Medulla oblongata (tissue), 1 donor: Measurements from ENCODE around the gene AMER3.
"Not testable (repeated sequence)": the region's sequence is repeated elsewhere in the genome, so short reads cannot be mapped to it uniquely, and the experiment has no call there.

Experiments used
- DNase-seq: peaks from one replicate; pipeline ENCODE4 v3.0.0-alpha.2; 2015; ENCODE audit errors: extremely low spot score

Gene AMER3, protein sequence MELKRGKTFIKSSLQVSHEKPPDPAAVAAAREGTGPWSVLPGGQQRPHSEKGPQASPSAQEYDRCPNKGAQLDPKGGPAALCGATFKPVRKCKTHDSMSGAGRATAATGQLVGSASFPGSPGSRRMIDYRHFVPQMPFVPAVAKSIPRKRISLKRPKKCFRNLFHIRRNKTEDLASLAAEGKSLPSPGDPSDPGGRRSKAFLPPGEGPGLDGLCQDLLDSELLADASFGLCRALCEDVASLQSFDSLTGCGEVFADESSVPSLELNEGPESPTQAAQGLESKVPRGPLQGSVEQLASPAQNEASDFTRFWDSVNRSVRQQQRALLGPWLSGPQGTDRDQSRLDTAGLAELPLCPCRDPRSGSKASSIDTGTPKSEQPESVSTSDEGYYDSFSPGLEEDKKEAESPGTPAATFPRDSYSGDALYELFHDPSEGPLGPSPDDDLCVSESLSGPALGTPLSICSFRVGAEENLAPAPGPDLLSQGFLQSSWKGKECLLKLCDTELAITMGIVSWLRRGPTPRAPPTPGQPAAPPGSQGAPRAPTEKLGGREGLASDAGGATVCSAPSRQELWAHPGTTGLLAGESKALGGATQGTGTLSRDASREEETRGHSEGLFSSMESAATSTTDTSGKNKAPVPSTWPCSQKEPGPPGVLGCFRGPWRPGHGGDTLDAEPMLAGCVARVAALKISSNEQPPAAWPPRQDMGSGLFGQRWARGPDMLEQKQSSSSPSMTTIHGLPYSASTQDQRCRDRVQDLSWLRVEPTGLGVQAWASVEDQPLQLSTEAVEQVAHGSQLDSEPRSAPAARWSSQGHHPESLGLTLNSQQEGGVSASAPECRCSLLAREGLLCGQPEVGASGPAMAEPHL

DNA sequence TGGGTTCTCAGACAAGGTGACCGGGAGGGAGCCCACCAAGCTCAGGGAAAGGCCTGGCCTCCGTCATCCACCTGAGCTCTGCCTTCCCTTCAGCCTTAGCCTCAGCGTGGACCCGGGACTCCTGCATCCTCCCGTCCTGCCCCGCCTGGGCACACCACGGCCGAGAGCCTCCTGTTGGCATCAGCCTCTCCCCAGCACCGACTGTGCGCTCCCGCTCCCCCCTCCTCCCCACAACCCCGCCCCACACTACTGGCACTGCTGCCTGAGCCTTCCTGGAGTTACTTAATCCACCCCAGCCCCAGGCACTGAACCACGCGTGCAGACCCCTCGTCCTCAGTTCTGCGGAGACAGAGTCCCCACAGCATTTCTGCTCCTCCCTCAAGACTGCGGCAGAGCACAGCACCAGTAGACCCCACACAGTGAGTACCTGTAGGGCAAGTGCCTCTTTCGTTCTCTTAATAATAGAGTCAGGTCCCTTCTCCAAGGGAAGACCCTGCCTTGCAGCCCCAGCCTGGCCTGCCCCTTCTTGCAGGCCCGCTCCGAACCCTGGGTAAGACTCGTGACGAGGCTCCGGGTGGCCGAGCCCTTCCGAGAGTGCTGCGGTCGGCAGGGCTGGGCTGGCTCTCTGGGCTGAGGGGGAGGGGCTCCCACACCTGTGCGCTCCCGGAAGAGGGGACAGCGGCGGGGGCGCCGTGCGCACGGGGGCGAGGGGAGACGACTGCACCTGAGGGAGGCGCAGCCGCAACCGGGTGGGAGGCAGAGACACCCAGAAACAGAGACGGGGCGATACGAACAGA lies at the start of gene AMER3:
Gene AMER3 (plus strand): TSS at position 285 of the 797 bp plus-strand sequence. CDS start 6,533 bp downstream, outside the sequence.
- DNase-seq, result no peak

DNA sequence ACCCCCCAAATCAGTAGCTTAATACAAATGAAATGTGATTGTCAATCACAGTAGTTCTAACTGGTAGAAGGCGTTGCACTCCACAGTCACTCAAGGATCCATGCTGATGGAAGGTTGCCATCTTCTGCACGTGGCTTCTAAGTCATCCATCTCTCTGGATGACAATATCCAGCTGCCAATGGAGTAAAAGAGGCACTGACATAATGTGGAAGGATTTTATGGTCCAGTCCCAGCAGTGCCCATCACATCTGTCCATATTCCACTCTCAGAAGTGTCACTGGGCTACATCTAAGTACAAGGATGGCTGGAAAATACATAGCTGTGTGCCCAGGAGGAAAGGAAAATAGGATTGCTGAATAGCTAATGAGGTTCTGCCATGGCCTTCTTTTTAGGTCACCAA lies 40.5 kb upstream of the AMER3 start:
- not testable (repeated sequence) for DNase-seq

- DNase-seq, result no peak
These were observed 35.3 kb upstream of the AMER3 start for GRCh38 chr2:130720036-130720435.

DNA sequence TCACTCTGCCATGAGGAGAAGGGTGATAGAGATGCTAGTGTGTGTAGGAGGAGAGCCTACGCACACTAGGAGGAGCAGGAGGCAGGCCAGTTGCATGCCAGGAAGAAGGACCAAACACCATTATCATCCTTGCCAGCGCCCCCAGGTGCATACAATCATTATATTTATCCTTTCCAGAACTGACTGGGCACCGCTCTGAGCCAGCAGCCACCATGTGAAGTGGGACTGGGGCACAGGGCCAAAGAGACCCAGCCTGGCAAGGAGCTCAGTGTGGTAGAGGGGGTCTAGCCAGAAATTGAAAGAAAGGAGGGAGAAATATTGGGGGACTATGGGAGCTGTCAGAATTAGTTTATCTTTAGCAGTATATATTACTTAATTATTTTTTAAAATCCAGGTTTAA lies 34.8 kb upstream of the AMER3 start:
- no peak for DNase-seq

DNA sequence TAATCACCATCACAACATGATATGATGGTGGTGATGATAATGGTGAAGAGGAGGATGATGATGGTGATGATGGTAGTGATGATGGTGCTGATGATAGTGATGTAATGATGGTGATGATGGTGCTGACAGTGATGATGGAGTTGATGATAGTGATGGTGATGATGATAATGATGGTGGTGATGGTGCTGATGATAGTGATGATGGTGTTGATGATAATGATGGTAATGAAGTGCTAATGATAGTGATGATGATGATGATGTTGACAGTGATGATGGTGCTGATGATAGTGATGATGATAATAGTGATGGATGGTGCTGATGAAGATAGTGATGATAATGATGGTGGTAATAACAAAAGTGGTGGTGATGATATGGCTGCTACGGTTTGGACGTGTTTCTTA lies 30.9 kb upstream of the AMER3 start:
- DNase-seq, result no peak

DNA sequence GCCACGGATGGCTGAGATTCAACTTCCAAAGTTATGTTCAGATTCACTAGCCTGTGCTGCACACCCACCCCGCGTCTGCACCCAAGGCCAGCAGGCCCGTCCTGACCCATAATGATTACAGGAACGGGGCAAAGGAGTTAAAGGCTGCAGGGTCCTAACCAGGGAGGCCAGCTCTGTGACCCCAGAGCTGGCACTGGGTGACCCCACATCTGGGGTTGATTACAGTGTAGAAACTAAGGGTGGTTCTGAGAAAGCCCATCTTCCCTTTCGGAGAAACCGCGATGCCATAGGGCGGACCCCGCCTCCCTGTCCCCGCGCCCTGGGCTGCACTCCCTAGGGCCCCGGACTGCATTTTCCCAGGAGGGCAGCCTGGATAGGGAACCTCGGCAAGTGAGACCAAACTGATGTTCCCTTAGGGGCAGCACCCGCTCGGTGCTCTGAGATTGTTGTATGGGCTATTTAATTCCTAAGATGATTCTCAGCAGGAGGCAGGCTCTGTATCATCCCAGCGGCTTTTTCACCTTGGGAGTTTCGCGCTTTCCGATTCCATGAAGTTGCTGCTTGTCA lies 28.6 kb upstream of the AMER3 start:
- DNase-seq, result no peak

DNA sequence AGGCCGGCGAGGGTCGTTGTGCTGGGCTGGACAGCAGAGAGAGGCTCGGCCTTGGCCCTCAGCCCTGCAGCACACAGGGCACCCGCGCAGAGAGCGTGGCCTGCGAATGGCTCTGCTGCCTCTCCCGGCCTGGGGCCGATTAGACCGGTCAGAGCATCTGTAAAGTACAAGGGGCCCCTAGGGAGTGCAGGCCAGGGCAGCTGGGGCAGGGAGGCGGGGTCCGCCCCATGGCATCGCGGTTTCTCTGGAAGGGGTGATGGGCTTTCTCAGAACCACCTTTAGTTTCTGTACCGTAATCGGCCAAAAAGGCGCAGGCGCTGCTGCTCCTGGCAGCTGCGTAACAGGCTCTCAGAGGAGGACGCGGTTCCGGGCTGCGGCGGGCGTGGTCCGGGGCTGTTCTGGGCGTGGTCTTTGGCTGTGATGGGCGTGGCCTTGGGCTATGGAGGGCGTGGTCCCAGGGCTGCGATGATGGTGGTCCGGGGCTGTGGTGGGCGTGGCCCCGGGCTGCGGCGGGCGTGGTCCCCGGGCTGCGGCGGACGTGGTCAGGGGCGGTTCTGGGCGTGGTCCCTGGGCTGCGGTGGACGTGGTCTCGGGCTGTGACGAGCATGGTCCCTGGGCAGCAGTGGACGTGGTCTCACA lies 27.9 kb upstream of the AMER3 start:
- peak; percentile 53 for DNase-seq

- no peak for DNase-seq
These were observed 27.3 kb upstream of the AMER3 start for GRCh38 chr2:130728007-130728454.

- DNase-seq, result no peak
These were observed 26.6 kb upstream of the AMER3 start, which contains the start of gene GPR148 for GRCh38 chr2:130728549-130729316. GPR148 (plus strand) TSS chr2:130729070; CDS start chr2:130729152, 82 bp downstream.

- DNase-seq, result no peak
These were observed 25.7 kb upstream of the AMER3 start for GRCh38 chr2:130729322-130730299.

DNA sequence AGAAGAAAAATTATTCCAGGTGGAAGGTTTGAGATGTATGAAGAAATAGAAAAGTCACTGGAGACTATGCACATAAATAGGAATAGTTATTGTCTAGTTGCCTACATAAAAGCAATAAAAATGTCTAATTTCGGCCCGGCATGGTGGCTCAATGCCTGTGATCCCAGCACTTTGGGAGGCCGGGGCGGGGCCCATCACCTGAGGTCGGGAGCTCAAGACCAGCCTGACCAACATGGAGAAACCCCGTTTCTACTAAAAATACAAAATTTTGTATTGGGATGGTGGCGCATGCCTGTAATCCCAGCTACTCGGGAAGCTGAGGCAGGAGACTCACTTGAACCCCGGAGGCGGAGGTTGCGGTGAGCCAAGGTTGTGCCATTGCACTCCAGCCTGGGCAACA lies 23.1 kb upstream of the AMER3 start:
- not testable (repeated sequence) for DNase-seq

- DNase-seq, result no peak
These were observed 20.1 kb upstream of the AMER3 start for GRCh38 chr2:130735200-130735599.

- DNase-seq, result no peak
These were observed 18.9 kb upstream of the AMER3 start for GRCh38 chr2:130736487-130736886.

GRCh38 chr2:130737592-130737991 lies 17.7 kb upstream of the AMER3 start:
- no peak for DNase-seq

DNA sequence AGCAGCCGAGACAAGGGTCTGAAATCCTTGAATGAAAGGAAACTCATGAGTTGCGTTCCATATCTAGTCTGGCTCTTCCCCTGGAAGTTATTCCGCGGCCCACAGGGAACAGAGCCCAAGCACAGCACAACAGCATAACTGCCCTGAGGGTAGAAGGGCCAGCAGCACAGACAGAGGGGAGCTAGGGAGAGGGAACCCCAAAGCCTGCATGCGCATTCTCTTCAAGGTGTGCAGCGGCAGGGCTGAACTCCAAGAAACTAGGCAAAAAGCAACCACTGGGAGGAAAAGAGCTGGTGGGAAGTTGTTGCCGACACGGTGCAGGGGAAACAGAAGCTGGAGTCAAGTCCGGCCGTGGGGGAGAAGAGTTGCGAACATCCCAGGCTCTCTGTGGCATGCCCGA lies 14.7 kb upstream of the AMER3 start:
- DNase-seq, result no peak

DNA sequence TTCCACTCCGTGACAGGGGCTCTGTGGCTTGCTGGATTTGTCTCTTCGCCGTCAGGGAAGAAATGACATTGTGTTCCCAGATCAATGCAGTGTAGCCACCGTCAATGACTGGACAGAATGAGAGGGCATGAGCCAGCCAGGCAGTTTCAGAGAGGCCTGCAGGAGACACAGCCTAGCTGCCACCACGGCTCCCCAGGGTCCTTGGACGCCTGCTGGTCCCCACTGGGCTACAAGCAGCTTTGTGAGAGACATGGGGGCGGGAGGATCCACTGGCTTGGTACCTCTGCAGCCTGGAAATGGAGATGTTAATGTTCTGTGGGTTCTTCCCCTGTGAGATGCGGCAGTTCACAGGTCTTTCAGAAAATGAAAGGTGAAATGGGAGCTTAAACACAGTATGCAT lies 12.1 kb upstream of the AMER3 start:
- no peak for DNase-seq

DNA sequence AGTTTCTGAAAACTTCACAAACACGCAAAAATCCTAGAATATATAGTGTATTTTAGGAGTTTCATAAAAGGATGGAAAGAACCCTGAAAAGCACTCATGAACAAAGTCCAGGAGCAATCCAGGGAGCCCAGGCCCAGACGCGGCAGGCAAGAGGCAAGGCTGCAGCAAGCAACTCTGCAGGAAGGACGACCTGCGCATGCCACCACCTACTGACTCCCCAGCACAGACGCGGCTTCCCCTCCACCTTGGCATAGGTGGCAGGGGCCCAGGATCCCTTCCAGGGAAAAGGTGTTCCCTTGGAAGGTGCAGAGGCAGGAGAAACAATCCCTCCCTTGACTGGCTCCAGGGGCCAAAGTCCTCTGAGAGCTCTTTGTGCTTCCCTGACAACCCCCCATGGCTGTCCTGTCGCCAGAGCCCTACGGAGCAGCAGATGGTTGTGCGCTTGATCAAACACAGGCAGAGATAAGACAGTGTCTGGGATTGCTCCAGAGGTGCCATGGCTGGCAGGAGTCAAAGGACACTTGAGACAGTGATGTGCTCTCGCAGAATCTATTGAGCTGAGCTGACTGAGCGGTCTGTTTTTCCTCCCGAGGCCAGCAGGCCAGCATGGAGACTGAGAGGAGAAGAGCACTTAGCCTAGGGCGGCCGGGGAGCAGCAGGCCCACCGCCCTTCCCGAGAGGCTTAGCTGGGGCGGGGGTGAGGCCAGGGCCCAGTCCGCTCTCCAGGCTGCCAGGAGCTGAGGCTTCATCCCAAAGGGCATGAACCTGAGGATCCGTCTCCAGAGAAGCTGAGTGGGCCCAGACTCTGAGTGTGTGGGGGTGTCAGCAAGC lies 10.8 kb upstream of the AMER3 start:
- DNase-seq, result no peak

DNA sequence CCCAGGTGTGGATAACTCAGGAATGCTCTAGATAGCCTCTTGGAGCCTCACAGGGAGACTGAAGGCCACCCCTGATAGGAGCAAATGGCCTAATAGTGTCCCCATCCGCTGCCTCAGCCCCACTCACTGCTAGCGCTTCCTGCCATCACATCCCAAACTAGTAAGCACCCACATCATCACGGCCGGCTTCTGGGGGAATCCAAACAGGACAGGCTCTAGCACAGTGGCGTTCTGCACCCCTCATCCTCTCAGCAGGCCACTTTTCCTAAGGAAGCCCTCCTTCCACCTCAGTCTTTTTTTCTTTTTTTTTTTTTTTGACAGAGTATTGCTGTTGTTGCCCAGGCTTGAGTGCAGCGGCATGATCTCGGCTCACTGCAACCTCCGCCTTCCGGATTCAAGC lies 6.3 kb upstream of the AMER3 start:
- no peak for DNase-seq
